Skeletal muscle tissue (tissue), 4 donors: ENCODE results near the gene SOBP. TPM values are rescaled to one million over a fixed set of nuclear protein-coding genes. Genes with fewer than 3 reads are reported as not detected.

Experiments
- H3K27ac ChIP-seq: one replicate; pipeline ENCODE4 v1.7.0; 2013; ENCODE audit warnings: mild to moderate bottlenecking, low read depth, low read length, inconsistent platforms
- H3K27me3 ChIP-seq, 3 donors: one replicate each; pipeline ENCODE4 v1.7.0; 2013; ENCODE audit warnings: low read length in 3 of 3; ENCODE audit not compliant: control insufficient read depth in 3 of 3, insufficient read depth in 3 of 3
- H3K36me3 ChIP-seq, 3 donors: one replicate each; pipeline ENCODE4 v1.7.0; 2013; ENCODE audit warnings: low read length in 3 of 3; ENCODE audit not compliant: control insufficient read depth in 3 of 3, insufficient read depth in 3 of 3
- H3K4me1 ChIP-seq, 3 donors: one replicate each; pipeline ENCODE4 v1.7.0; 2013; ENCODE audit warnings: low read length in 3 of 3, mild to moderate bottlenecking in 3 of 3; ENCODE audit not compliant: control insufficient read depth in 3 of 3, insufficient read depth in 3 of 3
- H3K4me3 ChIP-seq, 3 donors: one replicate each; pipeline ENCODE4 v1.7.0; 2013; ENCODE audit warnings: low read length in 3 of 3
- H3K9ac ChIP-seq, 3 donors: one replicate each; pipeline ENCODE4 v1.7.0; 2013; ENCODE audit warnings: low read length in 3 of 3, mild to moderate bottlenecking in 3 of 3, moderate library complexity in 2 of 3, low read depth in 1 of 3
- H3K9me3 ChIP-seq, 3 donors: one replicate each; pipeline ENCODE4 v1.7.0; 2013; ENCODE audit warnings: low read length in 3 of 3; ENCODE audit not compliant: control insufficient read depth in 3 of 3
- total RNA-seq: library from RNA; depleted of rRNA; stranded (reverse); fragments of >200 nt; gene quantifications from one replicate; pipeline ENCODE4 v1.2.3, GENCODE V29; 2014
- donor health status: Osteomylitis.

Gene SOBP
- total RNA-seq, 1 donor from 2014 or later: 20.4 TPM

DNA sequence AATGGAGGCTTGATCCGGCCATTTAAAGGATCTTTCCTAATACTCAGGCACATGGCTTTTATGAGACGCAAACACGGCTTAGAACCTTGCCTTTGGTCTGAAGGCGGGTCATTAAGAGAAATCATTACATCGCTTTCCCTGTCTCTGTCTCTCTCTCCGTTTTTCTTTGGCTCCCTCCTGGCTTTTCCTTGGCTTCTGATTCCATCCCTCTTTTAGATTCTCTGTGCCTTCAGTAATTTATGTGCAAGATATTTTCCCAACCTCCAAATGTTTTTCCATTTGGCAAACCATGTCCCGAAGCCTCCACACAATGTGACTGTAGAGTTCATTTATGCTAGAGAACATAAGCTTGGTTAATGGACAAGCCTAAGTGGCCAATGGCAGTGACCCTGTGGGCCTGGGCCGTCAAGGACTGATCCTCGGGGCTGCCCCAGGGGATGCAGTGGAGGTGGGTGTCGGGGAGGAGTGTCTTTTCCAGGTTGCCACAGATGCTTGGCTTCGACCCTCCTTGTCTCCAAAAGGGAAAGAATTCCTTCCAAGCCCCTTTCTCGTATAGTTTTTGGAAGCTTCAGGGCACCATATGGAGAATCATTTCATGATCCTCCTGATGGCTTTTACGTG, 177.2 kb downstream of the SOBP start:
- peak overlapping the region in 1 of 3 donors; percentile 66 for H3K9ac ChIP-seq
- no peaks in the 10 kb centered on the region for H3K36me3 ChIP-seq
- H3K4me1 ChIP-seq: peaks cover 46 to 69% (median 50%) of the 10 kb centered on the region in 3 donors
- H3K27ac ChIP-seq: peak overlapping the region; percentile 74
- no peaks in the 10 kb centered on the region for H3K27me3 ChIP-seq
- no peak overlapping the region for H3K4me3 ChIP-seq
- H3K9me3 ChIP-seq: no peaks in the 10 kb centered on the region

DNA sequence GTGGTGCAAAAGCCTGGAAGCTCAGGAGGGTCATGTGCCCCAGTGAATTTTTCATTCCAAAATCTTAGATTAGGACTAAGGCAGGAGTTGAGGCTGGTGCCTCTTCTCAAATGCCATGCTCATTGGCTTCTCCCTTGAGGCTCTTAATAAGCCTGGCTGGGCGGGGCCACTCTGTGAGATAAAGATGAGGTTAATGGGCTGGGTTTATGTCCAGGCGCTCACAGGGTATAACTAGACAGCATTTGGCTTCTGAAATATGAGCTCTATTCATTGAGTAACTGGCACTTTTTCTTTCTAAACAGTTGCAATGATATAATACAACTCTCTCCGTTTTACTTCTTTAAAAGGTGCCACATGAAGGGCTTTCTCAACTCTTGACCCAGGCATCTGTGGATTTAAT, 177.9 kb downstream of the SOBP start:
- no peak overlapping the region for H3K27ac ChIP-seq
- H3K36me3 ChIP-seq: no peaks in the 10 kb centered on the region
- no peaks in the 10 kb centered on the region for H3K9me3 ChIP-seq
- peaks cover 45 to 62% (median 45%) of the 10 kb centered on the region in 3 donors for H3K4me1 ChIP-seq
- no peak overlapping the region for H3K4me3 ChIP-seq
- no peak overlapping the region for H3K9ac ChIP-seq
- H3K27me3 ChIP-seq: no peaks in the 10 kb centered on the region

DNA sequence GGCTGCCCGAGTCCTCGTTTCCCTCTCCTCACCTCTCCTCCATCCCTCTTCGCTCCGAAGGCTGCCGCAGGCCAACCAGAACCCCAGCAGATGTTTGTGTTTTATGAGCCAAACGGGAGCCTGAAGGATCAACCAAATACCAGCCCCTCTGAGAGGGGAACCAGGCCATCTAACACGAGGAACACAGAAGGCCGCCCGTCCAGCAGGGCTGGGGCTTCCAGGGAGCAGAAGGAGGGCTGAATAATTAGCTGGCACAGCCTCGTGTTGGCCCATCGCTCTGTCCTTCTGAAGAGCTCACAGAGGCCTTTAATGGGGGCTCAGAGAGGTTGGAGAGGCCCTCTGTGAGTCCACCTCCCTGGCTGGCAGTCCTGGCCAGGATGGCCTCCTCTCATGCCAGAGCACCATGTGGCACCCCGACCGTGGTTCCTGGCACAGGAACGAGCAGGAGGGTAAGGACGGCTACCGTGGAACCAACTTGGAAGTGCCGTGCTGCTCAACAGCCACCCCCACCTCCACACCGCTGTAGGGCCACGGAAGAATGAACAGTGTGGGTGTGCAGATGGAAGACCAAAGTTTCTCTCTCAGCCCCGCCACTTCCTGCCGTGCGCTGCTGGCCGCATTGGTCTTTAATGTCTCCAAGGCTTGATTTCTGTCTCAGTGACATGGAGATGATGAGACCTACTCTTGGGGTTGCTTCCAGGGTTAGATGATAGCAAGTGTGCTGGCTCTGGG, 179.0 kb downstream of the SOBP start:
- no peak overlapping the region for H3K9ac ChIP-seq
- H3K9me3 ChIP-seq: no peaks in the 10 kb centered on the region
- no peaks in the 10 kb centered on the region for H3K27me3 ChIP-seq
- no peak overlapping the region for H3K4me3 ChIP-seq
- no peaks in the 10 kb centered on the region for H3K36me3 ChIP-seq
- H3K4me1 ChIP-seq: peaks cover 36 to 51% (median 47%) of the 10 kb centered on the region in 3 donors
- no peak overlapping the region for H3K27ac ChIP-seq

DNA sequence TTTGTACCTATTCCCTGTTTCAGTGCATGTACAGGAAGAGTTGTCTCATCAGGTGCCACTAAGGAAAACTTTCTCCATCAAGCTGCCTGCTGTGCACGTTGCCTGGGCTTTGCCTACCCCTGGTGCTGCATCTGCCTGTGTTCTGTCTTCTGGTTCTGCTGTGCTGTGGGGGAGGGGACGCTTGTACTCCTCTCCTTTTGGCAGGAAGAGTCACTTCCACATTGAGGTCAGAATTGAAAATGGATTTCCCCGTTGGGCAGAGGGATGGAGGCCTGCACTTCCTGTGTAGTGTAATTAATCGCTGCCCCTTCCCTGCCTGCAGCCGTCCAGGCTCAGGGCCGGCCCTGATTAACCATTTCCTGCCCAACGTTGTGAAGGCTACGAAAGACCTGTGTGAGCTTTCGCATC, 180.9 kb downstream of the SOBP start:
- Histone ChIP-seq H3K9ac (peak overlapping the region in 2 of 3 donors; percentile 18 to 57), H3K4me1 (peaks cover 35 to 47% (median 43%) of the 10 kb centered on the region in 3 donors), H3K9me3 (no peaks in the 10 kb centered on the region), H3K27me3 (no peaks in the 10 kb centered on the region), H3K4me3 (peak overlapping the region in 1 of 3 donors; percentile 10), H3K36me3 (no peaks in the 10 kb centered on the region), H3K27ac (no peak overlapping the region)

DNA sequence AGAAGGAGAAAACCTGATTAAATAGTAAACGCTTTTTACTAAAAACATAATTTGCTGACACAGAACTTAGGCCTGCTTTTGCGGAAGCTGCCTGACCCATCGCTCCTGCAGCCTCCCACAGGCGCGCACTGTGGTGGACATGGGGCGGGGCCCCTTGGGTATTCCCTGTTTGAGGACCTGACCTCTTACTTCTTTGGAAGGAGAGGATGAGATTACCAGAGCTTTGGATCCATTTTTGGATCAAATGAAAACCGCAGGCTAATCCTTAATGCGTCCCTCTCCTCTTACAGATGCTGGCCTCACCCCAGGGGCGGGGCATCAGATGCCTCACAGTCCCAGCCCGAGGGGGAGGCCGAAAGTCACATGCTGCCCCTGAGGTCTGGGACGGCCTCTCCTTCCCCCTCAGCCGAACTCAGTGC, 183.2 kb downstream of the SOBP start:
- Histone ChIP-seq H3K4me1 (peaks cover 23 to 31% (median 30%) of the 10 kb centered on the region in 3 donors), H3K36me3 (no peaks in the 10 kb centered on the region), H3K9me3 (no peaks in the 10 kb centered on the region), H3K9ac (peak overlapping the region in 1 of 3 donors; percentile 8), H3K27ac (no peak overlapping the region), H3K4me3 (no peak overlapping the region), H3K27me3 (no peaks in the 10 kb centered on the region)

DNA sequence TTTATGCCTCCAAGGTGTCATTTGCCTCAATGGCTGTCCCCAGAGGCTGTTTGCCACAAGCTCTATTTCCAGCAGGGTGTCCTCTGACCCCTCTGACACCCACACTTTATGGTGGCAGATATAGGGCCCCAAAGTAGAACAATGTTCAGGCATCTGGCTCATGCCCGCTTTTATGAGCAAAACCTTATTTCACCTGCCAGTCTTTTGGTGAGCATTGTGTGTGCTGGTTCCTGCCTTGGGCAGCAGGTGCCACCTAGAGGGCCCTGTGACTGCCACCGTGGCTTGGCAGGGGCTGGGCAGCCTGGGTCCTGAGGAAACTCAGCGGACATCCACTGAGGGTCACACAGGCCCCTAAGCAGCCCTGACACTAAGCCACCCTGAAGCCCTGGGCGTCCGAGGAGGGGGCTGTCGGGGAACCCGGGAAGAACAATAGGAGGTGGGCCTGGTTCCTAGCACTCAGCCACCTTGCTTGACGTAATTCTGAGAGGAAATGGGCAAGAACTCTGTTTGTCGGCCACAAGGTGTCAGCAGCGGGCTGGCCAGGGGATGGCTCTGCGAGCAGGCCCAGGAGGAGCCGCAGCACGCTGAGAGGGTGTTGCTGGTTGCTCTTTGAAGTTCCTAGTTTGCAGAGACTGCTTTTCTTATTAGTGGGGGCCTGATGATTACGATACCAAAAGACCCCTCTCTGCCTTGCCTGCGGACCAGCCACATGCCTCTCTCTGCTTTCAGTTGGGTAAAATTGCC, 185.2 kb downstream of the SOBP start:
- Histone ChIP-seq H3K27me3 (no peaks in the 10 kb centered on the region), H3K9me3 (no peaks in the 10 kb centered on the region), H3K4me3 (peak overlapping the region in 2 of 3 donors; percentile 51 to 65), H3K9ac (peak overlapping the region; percentile 59 to 72 (median 62)), H3K4me1 (peaks cover 23 to 31% (median 23%) of the 10 kb centered on the region in 3 donors), H3K27ac (peak overlapping the region; percentile 54), H3K36me3 (no peaks in the 10 kb centered on the region)

DNA sequence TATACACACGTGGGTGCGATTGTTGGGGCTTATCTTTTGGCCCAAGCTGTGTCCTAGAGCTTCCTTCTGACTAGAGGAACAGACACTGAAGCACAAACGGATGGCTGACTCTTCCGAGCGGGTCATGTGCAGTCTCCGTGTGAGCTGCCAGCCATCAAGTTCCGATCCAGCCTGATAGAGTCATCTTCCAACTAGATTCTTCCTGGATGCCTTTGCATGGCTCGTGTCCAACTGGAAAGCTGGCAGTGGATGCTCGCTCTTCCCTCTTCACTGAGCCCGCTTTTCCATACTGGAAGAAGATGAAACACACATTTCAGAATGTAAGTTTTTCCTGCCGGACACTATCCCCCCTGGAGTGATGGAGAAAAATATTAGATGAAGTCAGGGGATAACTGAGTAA, 186.1 kb downstream of the SOBP start:
- Histone ChIP-seq H3K9me3 (no peaks in the 10 kb centered on the region), H3K27me3 (no peaks in the 10 kb centered on the region), H3K4me1 (peaks cover 17 to 26% (median 17%) of the 10 kb centered on the region in 3 donors), H3K27ac (no peak overlapping the region), H3K4me3 (no peak overlapping the region), H3K36me3 (no peaks in the 10 kb centered on the region), H3K9ac (no peak overlapping the region)

DNA sequence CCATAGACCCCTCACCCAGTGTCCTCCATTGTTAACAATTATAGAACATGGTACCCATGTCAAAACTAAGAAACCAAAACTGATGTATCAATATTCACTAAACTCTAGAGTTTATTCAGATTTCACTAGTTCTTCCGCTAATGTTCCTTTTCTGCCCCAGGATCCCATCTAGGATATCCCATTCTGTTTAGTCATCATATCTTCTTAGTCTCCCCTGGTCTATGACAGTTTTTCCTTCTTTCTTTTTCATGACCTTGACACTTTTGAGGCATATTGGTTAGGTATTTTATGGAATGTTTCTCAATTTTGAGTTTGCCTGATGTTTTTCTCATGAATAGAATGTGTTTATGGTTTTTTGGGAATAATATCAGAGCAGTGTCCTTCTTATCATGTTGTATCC, 187.5 kb downstream of the SOBP start:
- H3K9ac ChIP-seq: no peak overlapping the region
- no peaks in the 10 kb centered on the region for H3K27me3 ChIP-seq
- no peak overlapping the region for H3K27ac ChIP-seq
- no peaks in the 10 kb centered on the region for H3K9me3 ChIP-seq
- H3K4me1 ChIP-seq: peaks cover 10 to 19% (median 11%) of the 10 kb centered on the region in 3 donors
- no peaks in the 10 kb centered on the region for H3K36me3 ChIP-seq
- no peak overlapping the region for H3K4me3 ChIP-seq

DNA sequence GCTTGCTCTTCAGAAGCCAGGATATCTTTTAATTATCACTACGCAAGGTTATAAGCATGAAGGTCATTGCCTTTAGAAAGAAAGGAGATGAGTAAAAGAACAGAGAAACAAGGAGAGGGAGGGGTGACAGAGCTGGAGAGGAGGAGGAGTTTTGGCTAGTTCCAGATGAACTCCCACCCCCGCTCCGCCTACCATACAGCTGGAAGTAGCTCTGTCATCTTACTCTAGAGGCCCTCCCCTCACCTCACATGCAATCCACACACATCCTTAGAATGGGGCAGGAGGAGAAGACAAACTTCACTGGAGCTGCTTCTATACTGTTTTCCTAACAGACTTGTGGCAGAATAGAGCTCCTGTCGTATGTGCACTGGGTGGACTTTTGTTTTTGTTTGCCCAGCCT, 189.5 kb downstream of the SOBP start:
- Histone ChIP-seq H3K4me1 (peaks cover 4 to 10% (median 8%) of the 10 kb centered on the region in 3 donors), H3K4me3 (no peak overlapping the region), H3K9me3 (no peaks in the 10 kb centered on the region), H3K36me3 (no peaks in the 10 kb centered on the region), H3K27me3 (no peaks in the 10 kb centered on the region), H3K9ac (no peak overlapping the region), H3K27ac (no peak overlapping the region)

DNA sequence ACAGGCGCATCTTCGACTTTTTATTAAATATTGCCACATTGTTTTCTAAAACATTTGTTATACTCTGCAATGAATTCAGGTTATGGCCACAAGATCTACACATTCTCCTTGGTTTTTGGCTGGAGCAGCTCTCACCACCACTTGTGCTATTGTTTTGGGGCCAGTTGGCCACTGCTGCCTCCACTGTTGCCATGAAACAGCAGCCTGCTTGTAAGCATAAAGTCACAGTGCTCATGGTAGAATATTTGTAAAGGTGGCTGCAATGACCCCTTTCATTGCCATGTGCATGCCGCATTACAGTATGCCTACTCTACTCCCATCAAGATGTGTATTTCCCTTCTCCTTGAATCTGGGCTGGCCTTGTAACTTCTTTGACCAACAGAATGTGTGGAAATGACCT, 192.8 kb downstream of the SOBP start:
- no peaks in the 10 kb centered on the region for H3K36me3 ChIP-seq
- H3K4me1 ChIP-seq: no peaks in the 10 kb centered on the region
- H3K9me3 ChIP-seq: peaks cover 0 to 2% (median 0%) of the 10 kb centered on the region in 3 donors
- no peak overlapping the region for H3K9ac ChIP-seq
- no peak overlapping the region for H3K4me3 ChIP-seq
- H3K27ac ChIP-seq: no peak overlapping the region
- H3K27me3 ChIP-seq: no peaks in the 10 kb centered on the region
